ENCODE results near the gene OCIAD2.
"Not testable (repeated sequence)": the region's sequence is repeated elsewhere in the genome, so short reads cannot be mapped to it uniquely, and the experiment has no call there.

The OCIAD2 gene

GRCh38 chr4:48879561-48880442, 26.8 kb downstream of the OCIAD2 start:
- no peak for DNase-seq (ENCODE audit: low read depth)
- TF ChIP-seq MYC (IDR thresholded peaks at IDR 0.05; ENCODE audit: low read depth, low read length) (no peak), MAX (IDR thresholded peaks at IDR 0.05; ENCODE audit: low read depth, low read length) (no peak), POLR2A (IDR thresholded peaks at IDR 0.05; ENCODE audit: extremely low read depth, insufficient read length) (no peak), CTCF (IDR thresholded peaks at IDR 0.05; ENCODE audit: low read depth, low read length) (no peak)
- H3K4me3 ChIP-seq (ENCODE audit: low read depth, low read length) = no peak overlapping the region

GRCh38 chr4:48877827-48878535, 28.6 kb downstream of the OCIAD2 start:
- H3K4me3 ChIP-seq (ENCODE audit: low read depth, low read length) = no peak overlapping the region
- DNase-seq (ENCODE audit: low read depth) = no peak
- TF ChIP-seq MAX (IDR thresholded peaks at IDR 0.05; ENCODE audit: low read depth, low read length) (no peak), MYC (IDR thresholded peaks at IDR 0.05; ENCODE audit: low read depth, low read length) (no peak), CTCF (IDR thresholded peaks at IDR 0.05; ENCODE audit: low read depth, low read length) (no peak), POLR2A (IDR thresholded peaks at IDR 0.05; ENCODE audit: extremely low read depth, insufficient read length) (no peak)

- DNase-seq (ENCODE audit: low read depth); H3K4me3 ChIP-seq (ENCODE audit: low read depth, low read length): not testable (repeated sequence)
Observed at GRCh38 chr4:48864696-48865095, 41.9 kb downstream of the OCIAD2 start.

- TF ChIP-seq POLR2A (IDR thresholded peaks at IDR 0.05; ENCODE audit: extremely low read depth, insufficient read length) (no peak), MYC (IDR thresholded peaks at IDR 0.05; ENCODE audit: low read depth, low read length) (no peak), CTCF (IDR thresholded peaks at IDR 0.05; ENCODE audit: low read depth, low read length) (no peak), MAX (IDR thresholded peaks at IDR 0.05; ENCODE audit: low read depth, low read length) (no peak)
- no peak overlapping the region for H3K4me3 ChIP-seq (ENCODE audit: low read depth, low read length)
- DNase-seq (ENCODE audit: low read depth) = no peak
Observed at GRCh38 chr4:48863728-48864127, 42.8 kb downstream of the OCIAD2 start.

- no peak for DNase-seq (ENCODE audit: low read depth)
- TF ChIP-seq CTCF (IDR thresholded peaks at IDR 0.05; ENCODE audit: low read depth, low read length) (no peak), POLR2A (IDR thresholded peaks at IDR 0.05; ENCODE audit: extremely low read depth, insufficient read length) (no peak)
- H3K4me3 ChIP-seq (ENCODE audit: low read depth, low read length) = no peak overlapping the region
Observed at GRCh38 chr4:48862661-48863060, 43.9 kb downstream of the OCIAD2 start.

- TF ChIP-seq MAX (IDR thresholded peaks at IDR 0.05; ENCODE audit: low read depth, low read length) (no peak), POLR2A (IDR thresholded peaks at IDR 0.05; ENCODE audit: extremely low read depth, insufficient read length) (no peak), MYC (IDR thresholded peaks at IDR 0.05; ENCODE audit: low read depth, low read length) (no peak), CTCF (IDR thresholded peaks at IDR 0.05; ENCODE audit: low read depth, low read length) (no peak)
- no peak for DNase-seq (ENCODE audit: low read depth)
- no peak overlapping the region for H3K4me3 ChIP-seq (ENCODE audit: low read depth, low read length)
Observed at GRCh38 chr4:48862038-48862437, 44.5 kb downstream of the OCIAD2 start.

Measured in NB4 (cell line).